Activated gamma-delta T cell treated with Interleukin-2 at 50 U/mL for 16 hours (primary cell): Measurements from ENCODE around the gene SMURF1.

ENCODE experiments used
- DNase-seq: peaks from one replicate; pipeline ENCODE4 v3.0.0-alpha.2; 2020

Gene SMURF1

GRCh38 chr7:99042957-99043356 lies 101.0 kb downstream of the SMURF1 start:
- no peak for DNase-seq

GRCh38 chr7:99041526-99041925 lies 102.4 kb downstream of the SMURF1 start:
- no peak for DNase-seq

GRCh38 chr7:99040104-99040958 lies 103.6 kb downstream of the SMURF1 start:
- peak; percentile 52 for DNase-seq

GRCh38 chr7:99039384-99039891 lies 104.5 kb downstream of the SMURF1 start:
- no peak for DNase-seq

- DNase-seq: no peak
These were observed 105.6 kb downstream of the SMURF1 start for GRCh38 chr7:99038086-99038855.

GRCh38 chr7:99037327-99037940 lies 106.5 kb downstream of the SMURF1 start:
- no peak for DNase-seq

GRCh38 chr7:99036546-99037111 lies 107.3 kb downstream of the SMURF1 start:
- no peak for DNase-seq

- no peak for DNase-seq
These were observed 108.0 kb downstream of the SMURF1 start for GRCh38 chr7:99035723-99036545.

- DNase-seq: no peak
These were observed 108.8 kb downstream of the SMURF1 start for GRCh38 chr7:99034932-99035722.

GRCh38 chr7:99033765-99034164 lies 110.1 kb downstream of the SMURF1 start:
- no peak for DNase-seq

- no peak for DNase-seq
These were observed 111.0 kb downstream of the SMURF1 start for GRCh38 chr7:99032928-99033327.

GRCh38 chr7:99031496-99031895 lies 112.4 kb downstream of the SMURF1 start:
- DNase-seq: no peak

- DNase-seq: no peak
These were observed 113.0 kb downstream of the SMURF1 start for GRCh38 chr7:99030951-99031350.

- no peak for DNase-seq
These were observed 113.5 kb downstream of the SMURF1 start for GRCh38 chr7:99030457-99030856.

- DNase-seq: no peak
These were observed 114.2 kb downstream of the SMURF1 start for GRCh38 chr7:99029466-99030435.

GRCh38 chr7:99028261-99028973 lies 115.5 kb downstream of the SMURF1 start:
- DNase-seq: no peak

- DNase-seq: no peak
These were observed 116.1 kb downstream of the SMURF1 start for GRCh38 chr7:99027841-99028240.

GRCh38 chr7:99027241-99027640 lies 116.7 kb downstream of the SMURF1 start:
- DNase-seq: no peak

GRCh38 chr7:99024066-99024465 lies 119.8 kb downstream of the SMURF1 start:
- no peak for DNase-seq
